ENCODE data around the gene FGD6.

DNA sequence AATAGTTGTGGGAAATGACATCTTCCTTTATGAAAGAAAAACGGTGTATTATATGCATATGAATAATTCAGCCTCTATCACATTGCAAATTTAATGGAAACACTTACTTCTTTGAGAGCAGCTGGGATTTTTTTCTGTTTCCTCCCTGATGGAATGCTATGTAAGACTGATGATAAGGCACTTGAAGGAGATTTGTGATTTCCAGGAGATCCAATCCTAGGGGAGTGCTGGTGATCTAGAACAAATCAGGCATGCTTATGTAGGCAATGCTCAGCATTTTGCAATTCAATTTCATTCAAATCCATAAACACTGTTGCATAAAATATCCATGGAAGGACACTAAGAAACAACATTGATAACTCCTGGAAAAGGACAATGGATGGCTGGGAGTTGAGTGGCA lies 127.8 kb downstream of the FGD6 start:
- no peak for TF ChIP-seq EZH2phosphoT487 (IDR thresholded peaks at IDR 0.05; ENCODE audit: low read depth, severe bottlenecking, unreplicated experiment)
- TF ChIP-seq EZH2 (IDR thresholded peaks at IDR 0.05; ENCODE audit: borderline replicate concordance): no peak
- TF ChIP-seq, protein P1, sequence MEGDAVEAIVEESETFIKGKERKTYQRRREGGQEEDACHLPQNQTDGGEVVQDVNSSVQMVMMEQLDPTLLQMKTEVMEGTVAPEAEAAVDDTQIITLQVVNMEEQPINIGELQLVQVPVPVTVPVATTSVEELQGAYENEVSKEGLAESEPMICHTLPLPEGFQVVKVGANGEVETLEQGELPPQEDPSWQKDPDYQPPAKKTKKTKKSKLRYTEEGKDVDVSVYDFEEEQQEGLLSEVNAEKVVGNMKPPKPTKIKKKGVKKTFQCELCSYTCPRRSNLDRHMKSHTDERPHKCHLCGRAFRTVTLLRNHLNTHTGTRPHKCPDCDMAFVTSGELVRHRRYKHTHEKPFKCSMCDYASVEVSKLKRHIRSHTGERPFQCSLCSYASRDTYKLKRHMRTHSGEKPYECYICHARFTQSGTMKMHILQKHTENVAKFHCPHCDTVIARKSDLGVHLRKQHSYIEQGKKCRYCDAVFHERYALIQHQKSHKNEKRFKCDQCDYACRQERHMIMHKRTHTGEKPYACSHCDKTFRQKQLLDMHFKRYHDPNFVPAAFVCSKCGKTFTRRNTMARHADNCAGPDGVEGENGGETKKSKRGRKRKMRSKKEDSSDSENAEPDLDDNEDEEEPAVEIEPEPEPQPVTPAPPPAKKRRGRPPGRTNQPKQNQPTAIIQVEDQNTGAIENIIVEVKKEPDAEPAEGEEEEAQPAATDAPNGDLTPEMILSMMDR (IDR thresholded peaks at IDR 0.05; ENCODE audit: poor library complexity): no peak
